Measurements from ENCODE around the gene ACOX3. TPM values are rescaled to one million over a fixed set of nuclear protein-coding genes. Genes with fewer than 3 reads are reported as not detected.

ACOX3 gene
- total and polyA plus RNA-seq, 4 donors, result 15.6 to 32.2 (median 21.5) TPM

DNA sequence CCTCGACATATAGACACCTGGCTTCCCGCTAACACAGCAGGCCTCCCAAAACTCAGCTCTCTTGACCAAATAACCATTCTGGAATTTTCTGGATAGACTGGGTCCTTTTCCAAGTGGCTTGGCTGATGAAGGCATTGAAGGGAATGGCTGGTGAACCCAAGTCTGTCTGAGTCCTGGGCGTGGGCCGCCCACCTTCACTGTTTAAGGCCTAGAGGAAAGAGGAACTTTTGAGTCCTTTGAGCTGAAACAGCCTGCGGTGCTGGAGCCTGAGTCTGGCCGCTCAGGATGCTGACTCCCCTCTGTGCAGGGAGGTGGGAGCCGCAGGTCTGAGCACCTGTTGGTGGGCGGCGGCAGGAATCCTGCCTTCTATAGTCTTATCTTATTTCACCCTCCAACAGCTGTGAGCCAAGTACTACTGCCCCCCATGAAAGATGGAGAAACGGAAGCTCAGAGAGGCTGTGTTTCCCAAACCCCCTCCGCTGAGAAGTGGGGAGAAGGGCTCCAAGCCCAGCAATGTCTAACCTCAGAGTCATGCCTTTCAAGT is 23.4 kb downstream of the ACOX3 start:
- Histone ChIP-seq H3K9ac (ENCODE audit: insufficient read depth in 1 of 2, low read length in 2 of 2) (no peak overlapping the region), H3K27me3 (ENCODE audit: control insufficient read depth in 3 of 3, insufficient read depth in 3 of 3, low read length in 2 of 3) (no peaks in the 10 kb centered on the region), H3K4me3 (no peak overlapping the region), H3K27ac (ENCODE audit: low read depth in 1 of 2, low read length in 1 of 2) (no peak overlapping the region), H3K9me3 (ENCODE audit: control insufficient read depth in 4 of 4, insufficient read depth in 3 of 4, low read length in 3 of 4) (no peaks in the 10 kb centered on the region), H3K36me3 (ENCODE audit: control insufficient read depth in 4 of 4, insufficient read depth in 4 of 4, low read length in 4 of 4) (peaks cover 9 to 23% (median 17%) of the 10 kb centered on the region in 4 donors), H3K4me1 (ENCODE audit: control insufficient read depth in 5 of 5, insufficient read depth in 5 of 5, low read length in 5 of 5) (peaks cover 0 to 7% (median 0%) of the 10 kb centered on the region in 5 donors)
- TF ChIP-seq, protein P1, sequence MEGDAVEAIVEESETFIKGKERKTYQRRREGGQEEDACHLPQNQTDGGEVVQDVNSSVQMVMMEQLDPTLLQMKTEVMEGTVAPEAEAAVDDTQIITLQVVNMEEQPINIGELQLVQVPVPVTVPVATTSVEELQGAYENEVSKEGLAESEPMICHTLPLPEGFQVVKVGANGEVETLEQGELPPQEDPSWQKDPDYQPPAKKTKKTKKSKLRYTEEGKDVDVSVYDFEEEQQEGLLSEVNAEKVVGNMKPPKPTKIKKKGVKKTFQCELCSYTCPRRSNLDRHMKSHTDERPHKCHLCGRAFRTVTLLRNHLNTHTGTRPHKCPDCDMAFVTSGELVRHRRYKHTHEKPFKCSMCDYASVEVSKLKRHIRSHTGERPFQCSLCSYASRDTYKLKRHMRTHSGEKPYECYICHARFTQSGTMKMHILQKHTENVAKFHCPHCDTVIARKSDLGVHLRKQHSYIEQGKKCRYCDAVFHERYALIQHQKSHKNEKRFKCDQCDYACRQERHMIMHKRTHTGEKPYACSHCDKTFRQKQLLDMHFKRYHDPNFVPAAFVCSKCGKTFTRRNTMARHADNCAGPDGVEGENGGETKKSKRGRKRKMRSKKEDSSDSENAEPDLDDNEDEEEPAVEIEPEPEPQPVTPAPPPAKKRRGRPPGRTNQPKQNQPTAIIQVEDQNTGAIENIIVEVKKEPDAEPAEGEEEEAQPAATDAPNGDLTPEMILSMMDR (IDR thresholded peaks at IDR 0.05; ENCODE audit: control extremely low read depth, extremely low read depth), result no peak
- 56 to 78% methylated on average over 11 of the region's 11 CpGs for whole genome bisulfite sequencing, 2 donors
- ATAC-seq (ENCODE audit: insufficient read depth, low FRiP score) (no peak), DNase-seq (no peak)

DNA sequence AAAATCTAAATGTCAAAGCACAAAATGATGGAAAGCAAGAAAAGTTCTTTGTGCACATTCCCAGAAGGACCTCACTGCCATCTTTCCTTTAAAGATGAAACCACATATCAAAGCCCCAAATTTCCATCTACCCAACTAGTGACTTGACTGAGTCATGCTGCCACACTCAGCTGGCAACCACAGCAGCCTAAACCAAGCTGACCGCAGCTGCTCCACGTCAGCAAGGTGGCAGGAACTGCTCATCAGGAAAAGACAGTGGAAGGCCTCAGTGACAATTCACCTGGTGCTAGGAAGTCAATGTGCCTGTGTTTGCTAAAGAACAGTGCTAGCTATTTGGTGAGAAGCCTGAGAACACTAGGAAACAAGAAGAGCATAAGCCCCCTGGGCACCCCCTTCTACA is 26.1 kb downstream of the ACOX3 start:
- TF ChIP-seq, protein P1 (IDR thresholded peaks at IDR 0.05; ENCODE audit: control extremely low read depth, extremely low read depth), result no peak
- 85 to 89% methylated on average over 2 of the region's 2 CpGs for WGBS, 2 donors
- no peaks in the 10 kb centered on the region for H3K27me3 ChIP-seq (ENCODE audit: control insufficient read depth in 3 of 3, insufficient read depth in 3 of 3, low read length in 2 of 3)

DNA sequence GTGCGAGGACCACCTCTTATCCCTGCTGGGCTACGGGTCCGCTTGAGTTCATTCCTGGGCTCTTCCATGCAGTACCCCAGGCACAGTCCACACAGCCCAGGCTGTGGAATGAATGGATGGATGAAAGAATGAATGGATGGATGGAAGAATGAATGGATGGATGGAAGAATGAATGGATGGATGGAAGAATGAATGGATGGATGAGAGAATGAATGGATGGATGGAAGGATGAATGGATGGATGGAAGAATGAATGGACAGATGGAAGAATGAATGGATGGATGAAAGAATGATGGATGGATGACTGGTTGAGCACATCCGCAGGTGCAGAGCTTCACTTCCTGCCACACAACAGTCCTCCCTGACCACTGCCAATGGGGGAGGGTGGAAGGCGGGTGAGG is 28.2 kb downstream of the ACOX3 start:
- TF ChIP-seq, protein P1 (IDR thresholded peaks at IDR 0.05; ENCODE audit: control extremely low read depth, extremely low read depth), result no peak
- no peaks in the 10 kb centered on the region for H3K27me3 ChIP-seq (ENCODE audit: control insufficient read depth in 3 of 3, insufficient read depth in 3 of 3, low read length in 2 of 3)
- 83 to 97% methylated on average over 5 of the region's 5 CpGs for WGBS, 2 donors

More for the DNA sequence above, 26.1 kb downstream of the ACOX3 start:
- Histone ChIP-seq H3K9me3 (ENCODE audit: control insufficient read depth in 4 of 4, insufficient read depth in 3 of 4, low read length in 3 of 4) (no peaks in the 10 kb centered on the region), H3K36me3 (ENCODE audit: control insufficient read depth in 4 of 4, insufficient read depth in 4 of 4, low read length in 4 of 4) (peaks cover 7 to 30% (median 27%) of the 10 kb centered on the region in 4 donors), H3K4me3 (no peak overlapping the region), H3K4me1 (ENCODE audit: control insufficient read depth in 5 of 5, insufficient read depth in 5 of 5, low read length in 5 of 5) (peaks cover 0 to 20% (median 0%) of the 10 kb centered on the region in 5 donors), H3K9ac (ENCODE audit: insufficient read depth in 1 of 2, low read length in 2 of 2) (no peak overlapping the region), H3K27ac (ENCODE audit: low read depth in 1 of 2, low read length in 1 of 2) (no peak overlapping the region)
- DNase-seq (no peak), ATAC-seq (ENCODE audit: insufficient read depth, low FRiP score) (no peak)

More for the DNA sequence above, 28.2 kb downstream of the ACOX3 start:
- H3K9me3 ChIP-seq (ENCODE audit: control insufficient read depth in 4 of 4, insufficient read depth in 3 of 4, low read length in 3 of 4), result no peaks in the 10 kb centered on the region
- no peak overlapping the region for H3K27ac ChIP-seq (ENCODE audit: low read depth in 1 of 2, low read length in 1 of 2)
- no peak overlapping the region for H3K9ac ChIP-seq (ENCODE audit: insufficient read depth in 1 of 2, low read length in 2 of 2)
- H3K36me3 ChIP-seq (ENCODE audit: control insufficient read depth in 4 of 4, insufficient read depth in 4 of 4, low read length in 4 of 4), result peaks cover 7 to 42% (median 29%) of the 10 kb centered on the region in 4 donors
- ATAC-seq (ENCODE audit: insufficient read depth, low FRiP score), result no peak
- H3K4me1 ChIP-seq (ENCODE audit: control insufficient read depth in 5 of 5, insufficient read depth in 5 of 5, low read length in 5 of 5), result peaks cover 0 to 17% (median 0%) of the 10 kb centered on the region in 5 donors
- no peak overlapping the region for H3K4me3 ChIP-seq
- DNase-seq, result no peak
